Upper lobe of left lung (tissue), 6 donors: ENCODE data around the gene RSL24D1. TPM values are rescaled to one million over a fixed set of nuclear protein-coding genes. Genes with fewer than 3 reads are reported as not detected.

Experiments
- ATAC-seq, 2 donors: fragments of 200-7000 bp; cut with Tn5 transposase; one replicate each; pipeline ENCODE4 v1.9.1; 2022; ENCODE audit warnings: mild to moderate bottlenecking in 2 of 2, moderate library complexity in 2 of 2; ENCODE audit not compliant: low FRiP score in 2 of 2
- DNase-seq, 2 donors: peaks; one replicate each; pipeline ENCODE4 v3.0.0-alpha.2; 2019 to 2020
- H3K27ac ChIP-seq, 4 donors: fragments of 200-600 bp; sonication (generic); one replicate each; pipeline ENCODE4 v1.5.1; 2016 to 2019
- H3K27me3 ChIP-seq, 4 donors: fragments of 200-600 bp; sonication (generic); one replicate each; pipeline ENCODE4 v1.5.1; 2017 to 2019
- H3K36me3 ChIP-seq, 4 donors: fragments of 200-600 bp; sonication (generic); one replicate each; pipeline ENCODE4 v1.5.1; 2016 to 2019
- H3K4me1 ChIP-seq, 4 donors: fragments of 200-600 bp; sonication (generic); one replicate each; pipeline ENCODE4 v1.5.1; 2018 to 2019
- H3K4me3 ChIP-seq, 4 donors: fragments of 200-600 bp; sonication (generic); one replicate each; pipeline ENCODE4 v1.5.1; 2017 to 2019; ENCODE audit warnings: mild to moderate bottlenecking in 2 of 4, moderate library complexity in 1 of 4
- H3K9me3 ChIP-seq, 4 donors: fragments of 200-600 bp; sonication (generic); one replicate each; pipeline ENCODE4 v1.5.1; 2018 to 2019
- EP300 ChIP-seq, 4 donors: sonication (generic); formaldehyde crosslinking; IDR thresholded peaks; one replicate each; pipeline ENCODE4 v1.5.1; 2017; ENCODE audit warnings: antibody characterized with exemption in 4 of 4, control low read depth in 2 of 4
- POLR2A ChIP-seq, 4 donors: fragments of 450-650 bp; IDR thresholded peaks; one replicate each; pipeline ENCODE4 v1.5.1; 2016 to 2017; ENCODE audit warnings: antibody characterized with exemption in 4 of 4, mild to moderate bottlenecking in 2 of 4
- POLR2AphosphoS5 ChIP-seq, 2 donors: sonication (generic); formaldehyde crosslinking; IDR thresholded peaks; one replicate each; pipeline ENCODE4 v1.5.1; 2017; ENCODE audit warnings: antibody characterized with exemption in 2 of 2
- WGBS, 2 donors: methylation state at CpG; one replicate each; pipeline ENCODE4 v1.1.5; 2017 to 2018; 5-methylcytosine and 5-hydroxymethylcytosine counted together
- total RNA-seq, 6 donors: library from RNA; depleted of rRNA in 4 of 6; stranded (reverse); fragments of >200 nt in 4 of 6; gene quantifications; one replicate each; pipeline versions ENCODE4 v1.1.0 to v1.2.1, GENCODE V29; 2016 to 2021
- TF ChIP-seq, protein P1 (sequence below), 6 experiments: fragments of 450-650 bp in 4 of 6; fragments of 200-600 bp in 2 of 6; sonication (generic) in 2 of 6; IDR thresholded peaks; one replicate each; pipeline ENCODE4 v1.5.1; 2016 to 2019; ENCODE audit warnings: antibody characterized with exemption in 6 of 6
- donor health status: DM: no; HTN: no; CAD: no; lungs with moderate emphysema.
- donor health status: DM: no; HTN: yes; CAD: no; lungs with severe emphysema.

The RSL24D1 gene
- 10 to 100 TPM; 20.5 to 84.3 (median 50.9) TPM for total RNA-seq

DNA sequence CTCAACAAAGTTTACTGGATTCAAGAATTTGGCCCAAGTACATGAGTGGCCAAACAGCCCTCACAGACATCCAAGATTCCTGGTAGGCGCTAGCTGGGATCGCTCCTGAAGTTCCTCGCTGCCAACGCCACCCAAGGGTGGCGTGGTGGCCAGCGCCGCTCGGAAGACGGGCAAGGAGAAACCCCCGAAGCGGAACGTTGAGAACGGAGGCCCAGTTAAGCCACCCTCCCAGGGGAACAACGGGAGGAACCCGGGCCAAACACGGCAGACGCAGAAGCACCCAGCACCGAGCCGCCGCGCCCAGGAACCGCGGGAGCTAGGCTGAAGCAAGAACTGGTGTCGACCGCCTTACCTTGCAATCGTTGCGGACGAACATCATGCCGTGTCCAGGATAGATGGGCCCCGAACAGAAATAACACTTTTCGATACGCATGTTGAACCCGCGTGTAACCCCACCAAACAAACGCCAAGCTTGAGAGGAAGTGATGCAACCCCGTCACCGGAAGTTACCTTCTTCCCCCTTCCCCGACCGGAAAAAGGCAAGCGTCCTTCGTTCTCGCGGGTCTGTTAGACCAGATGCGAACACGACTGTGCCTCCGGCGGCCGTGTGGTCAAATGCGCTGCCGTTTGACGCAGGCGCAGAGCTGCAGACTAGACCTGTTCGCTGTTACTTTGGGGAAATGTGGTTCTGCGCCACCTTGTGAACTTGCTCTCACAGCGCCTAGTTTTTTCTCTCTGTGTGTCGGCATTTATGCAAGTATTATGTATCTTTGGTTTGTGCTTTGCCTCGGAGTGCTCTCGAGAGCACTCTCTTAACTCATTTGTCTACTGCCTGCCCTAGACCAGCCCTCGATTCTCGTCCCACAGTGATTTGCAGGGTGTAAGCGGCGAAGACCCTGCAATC lies at the start of gene RSL24D1:
RSL24D1 (minus strand) TSS at position 484 of the 904 bp plus-strand sequence; CDS start at position 433, 51 bp downstream.
- Histone ChIP-seq H3K4me3 (peak within 1 kb of the TSS; percentile 45 to 91 (median 82)), H3K27me3 (no peaks in the 10 kb centered on the region), H3K4me1 (peaks cover 24 to 36% (median 27%) of the 10 kb centered on the region in 4 donors), H3K9me3 (no peaks in the 10 kb centered on the region), H3K36me3 (peaks cover 0 to 8% (median 5%) of the 10 kb centered on the region in 4 donors), H3K27ac (peak within 1 kb of the TSS; percentile 88 to 97 (median 93))
- ATAC-seq, result peak; percentile 99 to 100
- WGBS, 2 donors, result 1% methylated on average over 40 to 52 of the region's 62 CpGs
- peak; percentile 92 to 99 for DNase-seq
- peak in 3 of 4 donors; percentile 64 to 88 (median 80) for TF ChIP-seq POLR2A (IDR thresholded peaks at IDR 0.05)
- TF ChIP-seq, protein P1, sequence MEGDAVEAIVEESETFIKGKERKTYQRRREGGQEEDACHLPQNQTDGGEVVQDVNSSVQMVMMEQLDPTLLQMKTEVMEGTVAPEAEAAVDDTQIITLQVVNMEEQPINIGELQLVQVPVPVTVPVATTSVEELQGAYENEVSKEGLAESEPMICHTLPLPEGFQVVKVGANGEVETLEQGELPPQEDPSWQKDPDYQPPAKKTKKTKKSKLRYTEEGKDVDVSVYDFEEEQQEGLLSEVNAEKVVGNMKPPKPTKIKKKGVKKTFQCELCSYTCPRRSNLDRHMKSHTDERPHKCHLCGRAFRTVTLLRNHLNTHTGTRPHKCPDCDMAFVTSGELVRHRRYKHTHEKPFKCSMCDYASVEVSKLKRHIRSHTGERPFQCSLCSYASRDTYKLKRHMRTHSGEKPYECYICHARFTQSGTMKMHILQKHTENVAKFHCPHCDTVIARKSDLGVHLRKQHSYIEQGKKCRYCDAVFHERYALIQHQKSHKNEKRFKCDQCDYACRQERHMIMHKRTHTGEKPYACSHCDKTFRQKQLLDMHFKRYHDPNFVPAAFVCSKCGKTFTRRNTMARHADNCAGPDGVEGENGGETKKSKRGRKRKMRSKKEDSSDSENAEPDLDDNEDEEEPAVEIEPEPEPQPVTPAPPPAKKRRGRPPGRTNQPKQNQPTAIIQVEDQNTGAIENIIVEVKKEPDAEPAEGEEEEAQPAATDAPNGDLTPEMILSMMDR (IDR thresholded peaks at IDR 0.05), result peak in 4 of 6 experiments; percentile 15 to 55 (median 37)
- TF ChIP-seq EP300 (IDR thresholded peaks at IDR 0.05), result peak in 1 of 4 donors; percentile 26
- TF ChIP-seq POLR2AphosphoS5 (IDR thresholded peaks at IDR 0.05), result peak; percentile 96 to 98

DNA sequence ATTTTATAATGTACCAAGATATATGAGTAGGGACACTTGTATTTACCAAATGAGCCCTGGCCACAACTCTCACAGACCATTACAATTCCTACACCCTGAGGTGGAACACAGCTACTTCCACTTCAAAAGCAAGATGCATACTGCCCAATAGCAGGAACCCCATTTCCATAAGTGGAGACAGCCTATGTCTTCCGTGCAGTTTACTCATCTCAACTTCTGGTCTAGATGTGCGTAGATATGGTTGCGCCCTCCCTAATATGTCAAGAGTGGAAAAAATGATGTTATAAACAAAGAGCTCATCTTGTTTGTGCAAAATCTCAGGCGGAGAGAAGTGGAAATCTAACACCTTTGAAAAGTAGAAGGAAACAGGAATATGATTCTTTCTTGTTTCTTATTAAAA lies 48.3 kb upstream of the RSL24D1 start:
- ATAC-seq, result no peak
- Histone ChIP-seq H3K4me1 (peaks cover 49 to 61% (median 56%) of the 10 kb centered on the region in 4 donors), H3K36me3 (no peaks in the 10 kb centered on the region), H3K4me3 (no peak overlapping the region), H3K27ac (no peak overlapping the region), H3K9me3 (no peaks in the 10 kb centered on the region), H3K27me3 (no peaks in the 10 kb centered on the region)
- no peak for DNase-seq
- WGBS, 2 donors, result 66 to 68% methylated on average over 4 of the region's 4 CpGs
- TF ChIP-seq POLR2A (IDR thresholded peaks at IDR 0.05), result no peak
- TF ChIP-seq, protein P1 (IDR thresholded peaks at IDR 0.05), result no peak
- TF ChIP-seq EP300 (IDR thresholded peaks at IDR 0.05), result no peak
- TF ChIP-seq POLR2AphosphoS5 (IDR thresholded peaks at IDR 0.05), result no peak

GRCh38 chr15:55241891-55242290 lies 45.1 kb upstream of the RSL24D1 start:
- no peaks in the 10 kb centered on the region for H3K9me3 ChIP-seq
- peaks cover 21 to 37% (median 28%) of the 10 kb centered on the region in 4 donors for H3K4me1 ChIP-seq
- TF ChIP-seq, protein P1 (IDR thresholded peaks at IDR 0.05), result no peak
- peak overlapping the region in 2 of 4 donors; percentile 66 to 70 for H3K27ac ChIP-seq
- no peaks in the 10 kb centered on the region for H3K36me3 ChIP-seq
- ATAC-seq (no peak), DNase-seq (no peak)
- H3K4me3 ChIP-seq, result no peak overlapping the region
- WGBS, 2 donors, result 4 to 46% methylated on average over 1 of the region's 1 CpG
- no peaks in the 10 kb centered on the region for H3K27me3 ChIP-seq

DNA sequence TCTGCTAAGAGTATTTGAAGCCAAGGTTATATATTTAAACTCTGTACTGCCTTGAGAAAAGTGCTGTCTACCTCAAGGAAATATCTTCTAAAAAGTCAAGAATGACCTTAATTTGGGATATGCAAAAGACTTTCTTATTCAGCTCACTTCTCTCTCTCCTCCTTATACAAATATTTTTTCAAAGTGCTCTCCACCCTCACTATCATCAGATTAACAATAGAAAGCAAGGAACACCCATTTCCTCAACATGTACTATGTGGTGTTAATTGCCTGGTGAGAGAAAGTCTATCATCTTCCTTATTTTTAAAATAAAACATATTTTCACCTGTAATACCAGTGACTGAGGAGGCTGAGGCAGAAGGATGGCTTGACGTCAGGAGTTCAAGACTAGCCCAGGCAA lies 44.4 kb upstream of the RSL24D1 start:
- peaks cover 17 to 31% (median 22%) of the 10 kb centered on the region in 4 donors for H3K4me1 ChIP-seq
- 69 to 81% methylated on average over 1 of the region's 1 CpG for WGBS, 2 donors
- DNase-seq (no peak), ATAC-seq (no peak)
- no peak for TF ChIP-seq POLR2AphosphoS5 (IDR thresholded peaks at IDR 0.05)
- no peak for TF ChIP-seq POLR2A (IDR thresholded peaks at IDR 0.05)
- no peak for TF ChIP-seq EP300 (IDR thresholded peaks at IDR 0.05)
- TF ChIP-seq, protein P1 (IDR thresholded peaks at IDR 0.05), result no peak
- no peaks in the 10 kb centered on the region for H3K9me3 ChIP-seq
- H3K4me3 ChIP-seq, result no peak overlapping the region
- H3K27me3 ChIP-seq, result no peaks in the 10 kb centered on the region
- no peaks in the 10 kb centered on the region for H3K36me3 ChIP-seq
- peak overlapping the region in 2 of 4 donors; percentile 66 to 70 for H3K27ac ChIP-seq
